ENCODE data around the gene ELAVL1. TPM values are rescaled to one million over a fixed set of nuclear protein-coding genes. Genes with fewer than 3 reads are reported as not detected.
A peak's percentile ranks its signal among the peaks of the same experiment; 100 is the strongest.

ELAVL1 gene
- total RNA-seq, 8 experiments from 2014 or later: 22.4 to 86.2 (median 31.9) TPM

GRCh38 chr19:7925171-7925851 is 80.1 kb downstream of the ELAVL1 start:
- in situ Hi-C loops (cut with MboI; ENCODE audit: low pct_unique_long_range_greater_than_20kb in 2 of 9, low sequenced_read_pairs in 9 of 9, unreplicated experiment in 9 of 9): loop anchor here in 1 of 9 experiments (25.0 kb wide), 1 partner anchor 312 kb away; no protein-coding TSS in a partner anchor
- H3K4me3 ChIP-seq: peak overlapping the region; percentile 64 to 79 (median 71)
- 0% methylated on average over 5 of the region's 98 CpGs; no CpG with 5 or more reads in 9 of the 10 experiments for WGBS, 10 experiments
- peak; percentile 7 to 50 (median 46) for ATAC-seq (replicated peaks in 6 of 8)
- peak overlapping the region; percentile 79 to 81 for H3K27ac ChIP-seq
- peaks cover 16 to 25% of the 10 kb centered on the region in 2 donors for H3K4me1 ChIP-seq (replicated peaks in 1 of 2)

GRCh38 chr19:7924651-7925170 is 80.7 kb downstream of the ELAVL1 start:
- ATAC-seq (replicated peaks in 6 of 8): no peak
- Histone ChIP-seq H3K27ac (peak overlapping the region; percentile 12 to 79), H3K4me1 (replicated peaks in 1 of 2) (peaks cover 18 to 23% of the 10 kb centered on the region in 2 donors), H3K4me3 (peak overlapping the region; percentile 64 to 79 (median 71))
- WGBS, 10 experiments: no CpG with 5 or more reads among the region's 34 CpGs
- in situ Hi-C loops (cut with MboI; ENCODE audit: low pct_unique_long_range_greater_than_20kb in 2 of 9, low sequenced_read_pairs in 9 of 9, unreplicated experiment in 9 of 9): loop anchor here in 1 of 9 experiments (25.0 kb wide), 1 partner anchor 313 kb away; no protein-coding TSS in a partner anchor

GRCh38 chr19:7924241-7924640 is 81.2 kb downstream of the ELAVL1 start:
- Histone ChIP-seq H3K27ac (no peak overlapping the region), H3K4me1 (replicated peaks in 1 of 2) (peaks cover 19 to 21% of the 10 kb centered on the region in 2 donors), H3K4me3 (no peak overlapping the region)
- in situ Hi-C loops (cut with MboI; ENCODE audit: low pct_unique_long_range_greater_than_20kb in 2 of 9, low sequenced_read_pairs in 9 of 9, unreplicated experiment in 9 of 9): no loop called here
- WGBS, 10 experiments: 46 to 100% methylated on average over 1 to 9 of the region's 12 CpGs; no CpG with 5 or more reads in 8 of the 10 experiments
- no peak for ATAC-seq (replicated peaks in 6 of 8)

GRCh38 chr19:7923295-7924191 is 81.9 kb downstream of the ELAVL1 start:
- Histone ChIP-seq H3K27ac (no peak overlapping the region), H3K4me1 (replicated peaks in 1 of 2) (peaks cover 19% of the 10 kb centered on the region in 2 donors), H3K4me3 (no peak overlapping the region)
- in situ Hi-C loops (cut with MboI; ENCODE audit: low pct_unique_long_range_greater_than_20kb in 2 of 9, low sequenced_read_pairs in 9 of 9, unreplicated experiment in 9 of 9): no loop called here
- 59 to 93% (median 80%) methylated on average over 1 to 9 of the region's 31 CpGs; no CpG with 5 or more reads in 5 of the 10 experiments for WGBS, 10 experiments
- ATAC-seq (replicated peaks in 6 of 8): no peak

- no peak overlapping the region for H3K27ac ChIP-seq
- WGBS, 10 experiments: 90 to 100% methylated on average over 1 to 2 of the region's 8 CpGs; no CpG with 5 or more reads in 8 of the 10 experiments
- ATAC-seq (replicated peaks in 6 of 8): no peak
- H3K4me3 ChIP-seq: no peak overlapping the region
- H3K4me1 ChIP-seq (replicated peaks in 1 of 2): peaks cover 21 to 22% of the 10 kb centered on the region in 2 donors
- in situ Hi-C loops (cut with MboI; ENCODE audit: low pct_unique_long_range_greater_than_20kb in 2 of 9, low sequenced_read_pairs in 9 of 9, unreplicated experiment in 9 of 9): no loop called here
Measured at GRCh38 chr19:7922836-7923195, 82.6 kb downstream of the ELAVL1 start.

- WGBS, 10 experiments: 40 to 100% (median 95%) methylated on average over 1 to 3 of the region's 31 CpGs; no CpG with 5 or more reads in 6 of the 10 experiments
- peaks cover 21 to 27% of the 10 kb centered on the region in 2 donors for H3K4me1 ChIP-seq (replicated peaks in 1 of 2)
- no peak for ATAC-seq (replicated peaks in 6 of 8)
- in situ Hi-C loops (cut with MboI; ENCODE audit: low pct_unique_long_range_greater_than_20kb in 2 of 9, low sequenced_read_pairs in 9 of 9, unreplicated experiment in 9 of 9): no loop called here
- H3K27ac ChIP-seq: peak overlapping the region; percentile 31 to 79
- peak overlapping the region in 2 of 5 donors; percentile 62 to 80 for H3K4me3 ChIP-seq
Measured at GRCh38 chr19:7921967-7922835, 83.2 kb downstream of the ELAVL1 start.

GRCh38 chr19:7921302-7921966 is 84.0 kb downstream of the ELAVL1 start:
- WGBS, 10 experiments: 0 to 25% (median 0%) methylated on average over 1 to 7 of the region's 17 CpGs; no CpG with 5 or more reads in 7 of the 10 experiments
- Histone ChIP-seq H3K4me3 (peak overlapping the region; percentile 62 to 83 (median 80)), H3K4me1 (replicated peaks in 1 of 2) (peaks cover 16 to 28% of the 10 kb centered on the region in 2 donors), H3K27ac (peak overlapping the region; percentile 31 to 79)
- no peak for ATAC-seq (replicated peaks in 6 of 8)
- in situ Hi-C loops (cut with MboI; ENCODE audit: low pct_unique_long_range_greater_than_20kb in 2 of 9, low sequenced_read_pairs in 9 of 9, unreplicated experiment in 9 of 9): no loop called here

GRCh38 chr19:7920519-7921301 is 84.7 kb downstream of the ELAVL1 start:
- peaks cover 19 to 32% of the 10 kb centered on the region in 2 donors for H3K4me1 ChIP-seq (replicated peaks in 1 of 2)
- peak overlapping the region; percentile 62 to 83 (median 80) for H3K4me3 ChIP-seq
- in situ Hi-C loops (cut with MboI; ENCODE audit: low pct_unique_long_range_greater_than_20kb in 2 of 9, low sequenced_read_pairs in 9 of 9, unreplicated experiment in 9 of 9): no loop called here
- 0 to 40% (median 10%) methylated on average over 1 to 3 of the region's 62 CpGs; no CpG with 5 or more reads in 5 of the 10 experiments for WGBS, 10 experiments
- peak; percentile 17 to 57 (median 34) for ATAC-seq (replicated peaks in 6 of 8)
- peak overlapping the region; percentile 85 to 94 for H3K27ac ChIP-seq

GRCh38 chr19:7919610-7920518 is 85.6 kb downstream of the ELAVL1 start, which contains the start of gene SNAPC2:
TSS of gene SNAPC2 (plus strand) at chr19:7920338. CDS start at chr19:7920367, 29 bp downstream.
- H3K4me1 ChIP-seq (replicated peaks in 1 of 2): peaks cover 19 to 34% of the 10 kb centered on the region in 2 donors
- peak within 1 kb of the TSS; percentile 85 to 94 for H3K27ac ChIP-seq
- 0 to 80% (median 38%) methylated on average over 1 to 4 of the region's 62 CpGs; no CpG with 5 or more reads in 4 of the 10 experiments for WGBS, 10 experiments
- in situ Hi-C loops (cut with MboI; ENCODE audit: low pct_unique_long_range_greater_than_20kb in 2 of 9, low sequenced_read_pairs in 9 of 9, unreplicated experiment in 9 of 9): no loop called here
- ATAC-seq (replicated peaks in 6 of 8): peak; percentile 53 to 71 (median 62)
- peak within 1 kb of the TSS; percentile 62 to 83 (median 80) for H3K4me3 ChIP-seq

GRCh38 chr19:7918615-7919421 is 86.6 kb downstream of the ELAVL1 start:
- WGBS, 10 experiments: 20 to 98% (median 81%) methylated on average over 4 to 16 of the region's 42 CpGs; no CpG with 5 or more reads in 3 of the 10 experiments
- ATAC-seq (replicated peaks in 6 of 8): no peak
- H3K4me3 ChIP-seq: no peak overlapping the region
- H3K4me1 ChIP-seq (replicated peaks in 1 of 2): peaks cover 19 to 31% of the 10 kb centered on the region in 2 donors
- in situ Hi-C loops (cut with MboI; ENCODE audit: low pct_unique_long_range_greater_than_20kb in 2 of 9, low sequenced_read_pairs in 9 of 9, unreplicated experiment in 9 of 9): no loop called here
- no peak overlapping the region for H3K27ac ChIP-seq
